Kidney capillary endothelial cell (primary cell): ENCODE results near the gene LPIN3.
A peak's percentile ranks its signal among the peaks of the same experiment; 100 is the strongest.

Experiments
- DNase-seq: peaks from one replicate; pipeline ENCODE4 v3.0.0-alpha.2; 2018; ENCODE audit warnings: low spot score

LPIN3 gene

GRCh38 chr20:41392871-41393704 lies 52.5 kb downstream of the LPIN3 start:
- no peak for DNase-seq

DNA sequence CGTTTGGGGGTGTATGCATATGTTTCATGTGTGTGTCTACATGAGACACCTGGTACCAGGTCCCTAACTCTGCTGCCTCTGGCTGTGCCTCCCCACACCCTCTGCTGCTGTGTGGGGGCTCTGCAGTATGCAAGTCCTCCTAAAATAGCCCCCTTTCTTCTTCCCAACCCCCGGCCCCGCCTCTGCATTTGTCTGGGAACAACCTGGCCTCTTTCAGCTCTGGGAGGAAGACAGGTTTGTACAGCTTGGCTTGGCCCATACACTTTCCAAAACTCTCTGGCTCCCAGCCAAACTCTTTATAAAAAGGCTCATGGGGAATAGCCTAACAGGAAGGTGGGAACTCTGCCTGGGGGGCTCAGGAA lies 53.1 kb downstream of the LPIN3 start:
- DNase-seq = no peak

DNA sequence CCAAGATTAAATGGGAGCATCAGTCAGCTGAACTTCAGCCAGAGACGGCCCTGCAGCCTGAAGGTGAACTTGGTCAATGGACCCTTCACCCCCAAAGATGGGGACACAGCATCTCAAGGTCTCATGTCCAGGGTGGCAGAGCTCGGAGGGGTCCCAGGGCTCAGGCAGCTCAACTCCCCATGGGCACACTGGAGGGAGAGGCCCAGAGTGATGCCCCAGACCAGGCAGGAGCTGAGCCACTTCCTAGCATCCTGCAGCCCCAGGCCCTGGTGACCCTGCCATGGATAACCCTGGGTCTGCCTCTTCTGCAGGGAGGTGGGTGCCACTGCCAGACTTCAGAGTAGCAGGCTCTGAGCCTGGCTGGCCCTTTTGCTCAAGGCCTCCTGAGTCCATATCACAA lies 53.5 kb downstream of the LPIN3 start:
- no peak for DNase-seq

DNA sequence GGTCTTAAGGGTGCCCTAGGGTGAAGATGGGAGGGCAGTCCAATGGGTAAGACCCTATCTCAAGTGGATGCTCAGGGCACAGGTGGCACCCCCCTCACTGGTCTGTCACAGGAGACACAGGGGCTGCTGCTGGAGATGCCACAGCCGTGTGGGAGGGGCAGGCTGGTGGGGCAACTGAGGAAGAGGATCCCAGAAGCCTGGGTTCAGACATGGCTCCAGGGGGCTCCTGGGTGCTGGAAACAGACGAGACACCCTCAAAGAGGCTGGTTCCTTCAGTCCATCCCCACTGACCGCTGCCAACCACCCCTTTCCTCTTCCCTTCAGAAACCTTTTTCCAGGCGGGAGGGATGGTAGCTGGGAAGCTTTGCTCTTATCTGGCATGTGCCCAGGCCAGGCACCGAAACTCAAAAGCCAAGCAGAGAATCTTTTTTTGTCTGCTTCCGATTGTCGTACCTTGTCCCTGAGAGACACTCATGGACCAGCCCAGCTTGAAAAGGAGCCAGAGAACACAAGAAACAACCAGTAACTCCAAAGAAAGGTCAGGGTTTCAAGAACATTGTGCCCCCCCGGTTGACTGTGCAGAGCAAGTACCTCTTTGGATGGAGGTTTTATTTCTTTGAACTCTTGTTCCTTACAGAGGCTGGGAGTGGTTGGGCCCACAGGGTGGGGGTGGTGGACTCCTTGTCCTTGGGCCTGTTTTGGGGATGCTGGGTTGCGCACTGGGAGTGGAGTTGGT lies 54.5 kb downstream of the LPIN3 start:
- DNase-seq = no peak

DNA sequence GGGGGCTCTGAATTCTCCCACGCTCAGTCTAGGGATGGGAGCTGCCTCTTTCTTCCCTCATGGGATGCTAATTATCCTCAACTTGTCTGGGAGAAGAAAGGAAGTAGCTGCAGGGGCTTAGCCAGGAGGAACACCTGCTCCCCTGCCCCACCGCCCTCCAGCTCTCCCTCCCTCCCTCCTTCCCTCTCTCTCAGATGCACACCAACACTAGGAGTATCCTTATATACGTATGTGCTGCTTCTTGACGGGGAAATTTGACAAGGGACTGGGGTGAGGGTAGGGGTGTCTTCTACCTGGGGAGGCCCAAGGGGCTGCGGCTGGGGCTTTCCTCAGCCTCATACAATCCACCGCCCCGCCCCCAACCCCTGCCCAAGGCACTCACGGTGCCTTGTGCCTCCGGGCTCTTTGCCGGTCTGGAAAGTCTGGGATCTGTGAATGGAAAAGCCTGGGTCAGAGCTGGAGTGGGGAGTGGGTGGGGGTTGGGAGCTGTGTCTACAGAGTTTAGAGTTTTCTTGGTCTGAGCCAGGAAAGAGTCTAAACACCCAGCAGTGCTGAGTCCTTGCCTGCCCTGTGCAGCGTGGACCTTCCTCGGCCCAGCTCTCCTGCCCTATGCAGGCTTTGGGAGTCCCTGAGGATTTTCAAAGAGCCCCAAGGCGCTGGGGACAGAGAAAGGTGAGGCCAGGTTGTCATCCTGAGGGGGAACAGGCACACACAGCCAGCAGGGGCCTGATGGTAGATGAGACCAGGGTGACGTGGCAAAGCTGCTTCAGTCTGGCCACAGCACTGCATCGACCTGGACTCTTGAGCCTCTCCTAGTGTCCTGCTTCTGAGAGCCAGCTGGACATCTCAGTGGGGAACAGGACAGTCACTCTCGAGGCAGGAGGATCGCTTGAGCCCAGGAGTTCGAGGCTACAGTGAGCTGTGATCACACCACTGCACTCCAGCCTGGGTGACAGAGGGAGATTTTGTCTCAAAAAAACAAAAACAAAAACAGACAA lies 55.3 kb downstream of the LPIN3 start:
- no peak for DNase-seq

- no peak for DNase-seq
These were observed 57.8 kb downstream of the LPIN3 start for GRCh38 chr20:41398408-41398807.

DNA sequence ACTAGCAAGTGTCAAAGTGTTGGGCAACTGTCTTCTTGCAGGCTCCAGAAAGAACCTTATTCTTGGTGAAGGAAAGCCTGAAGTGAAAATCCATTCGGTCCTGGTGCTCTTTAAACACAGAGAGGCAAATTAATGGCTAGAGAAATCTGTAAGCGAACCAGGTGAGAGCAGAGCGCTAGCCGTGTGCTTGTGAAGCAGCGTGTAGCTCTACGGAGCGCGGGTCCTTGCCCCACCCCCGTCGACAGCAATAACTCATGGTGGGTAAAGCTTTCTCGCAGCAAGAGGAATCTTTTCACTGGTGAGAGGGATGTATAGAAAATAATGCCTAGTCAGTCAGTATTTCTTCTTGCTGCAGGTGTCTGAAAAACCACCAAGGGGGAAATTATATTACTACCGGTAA lies 63.0 kb downstream of the LPIN3 start:
- DNase-seq = no peak

GRCh38 chr20:41405436-41405835 lies 64.8 kb downstream of the LPIN3 start:
- no peak for DNase-seq

DNA sequence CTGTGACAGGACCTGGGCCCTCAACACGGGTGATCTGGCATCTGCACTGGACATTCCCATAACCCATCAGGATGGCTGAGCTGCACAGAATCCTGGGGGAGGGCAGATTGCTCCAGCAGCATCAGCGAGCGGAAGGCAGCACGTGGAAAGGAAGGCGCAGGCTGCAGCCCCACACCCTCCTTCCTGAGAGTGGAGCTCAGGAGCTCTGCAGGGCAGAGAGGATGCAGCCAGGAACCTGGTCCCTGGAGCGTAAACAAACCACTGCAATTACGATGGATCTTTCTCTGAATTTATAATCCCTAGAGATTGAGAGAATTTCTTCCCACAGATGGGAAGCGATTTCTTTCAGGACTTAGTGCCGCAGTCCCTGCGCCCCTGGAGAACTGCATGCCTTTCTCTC lies 65.7 kb downstream of the LPIN3 start:
- peak; percentile 39 for DNase-seq

DNA sequence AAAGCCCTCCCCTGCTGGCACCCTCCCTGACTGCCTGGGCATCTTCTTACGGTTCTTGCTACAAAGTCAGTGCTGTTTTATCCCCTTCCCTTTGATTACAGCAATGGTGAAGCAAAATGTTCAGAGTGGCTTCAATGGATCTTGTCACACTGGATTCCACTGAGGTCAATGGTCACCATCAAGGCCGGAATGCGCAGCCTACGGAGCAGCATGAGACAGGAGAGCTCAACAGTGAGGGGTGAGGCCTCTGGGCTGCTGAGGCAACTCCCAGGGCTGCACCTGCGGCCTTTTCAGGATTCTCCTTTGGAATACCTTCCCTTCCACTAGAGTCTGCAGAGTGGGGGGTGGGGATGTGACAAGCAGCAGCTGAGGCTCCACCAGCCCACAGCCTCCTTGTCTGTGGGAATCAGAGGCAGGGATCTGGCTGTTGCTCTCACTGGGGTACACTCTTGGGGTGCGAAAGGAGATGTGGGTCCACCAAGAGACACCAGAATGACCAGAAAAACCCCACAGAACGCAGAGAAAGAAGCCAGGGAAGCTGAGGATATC lies 66.3 kb downstream of the LPIN3 start:
- no peak for DNase-seq

GRCh38 chr20:41407607-41408006 lies 67.0 kb downstream of the LPIN3 start:
- DNase-seq = no peak

DNA sequence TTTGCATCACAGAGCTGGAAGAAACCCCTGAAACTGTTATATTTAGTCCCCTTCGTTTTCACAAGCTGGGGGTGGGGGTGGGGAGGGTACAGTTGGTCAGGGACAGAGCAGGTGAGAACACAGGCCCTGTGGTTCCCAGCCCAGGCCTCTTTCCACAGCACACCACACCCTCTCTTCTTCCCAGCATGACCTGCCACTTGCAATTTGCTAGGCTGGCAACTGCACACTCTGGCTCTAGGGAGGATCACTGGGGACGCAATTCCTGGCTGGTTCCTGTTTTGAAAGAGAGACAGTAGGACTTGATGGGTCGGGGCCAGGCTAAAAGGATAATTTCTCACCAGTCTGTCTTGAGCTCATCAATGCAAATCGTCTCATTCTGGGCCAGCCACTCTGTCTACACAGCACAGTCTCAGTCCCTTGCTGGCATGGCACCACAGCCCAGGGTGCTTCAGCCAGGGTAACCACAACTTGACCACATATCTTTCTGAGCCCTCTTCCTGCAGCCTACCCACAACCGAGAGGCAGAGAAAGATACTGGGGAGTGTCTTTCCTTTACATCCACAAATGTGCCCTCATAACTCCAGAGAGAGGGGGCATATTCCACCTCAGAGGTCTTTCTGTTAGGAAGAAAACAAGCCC lies 67.7 kb downstream of the LPIN3 start:
- DNase-seq = no peak

- no peak for DNase-seq
These were observed 68.4 kb downstream of the LPIN3 start for GRCh38 chr20:41408986-41409385.
